ENCODE measurements around the gene ABCC12.
"Not testable (repeated sequence)": the region's sequence is repeated elsewhere in the genome, so short reads cannot be mapped to it uniquely, and the experiment has no call there.

Gene ABCC12

DNA sequence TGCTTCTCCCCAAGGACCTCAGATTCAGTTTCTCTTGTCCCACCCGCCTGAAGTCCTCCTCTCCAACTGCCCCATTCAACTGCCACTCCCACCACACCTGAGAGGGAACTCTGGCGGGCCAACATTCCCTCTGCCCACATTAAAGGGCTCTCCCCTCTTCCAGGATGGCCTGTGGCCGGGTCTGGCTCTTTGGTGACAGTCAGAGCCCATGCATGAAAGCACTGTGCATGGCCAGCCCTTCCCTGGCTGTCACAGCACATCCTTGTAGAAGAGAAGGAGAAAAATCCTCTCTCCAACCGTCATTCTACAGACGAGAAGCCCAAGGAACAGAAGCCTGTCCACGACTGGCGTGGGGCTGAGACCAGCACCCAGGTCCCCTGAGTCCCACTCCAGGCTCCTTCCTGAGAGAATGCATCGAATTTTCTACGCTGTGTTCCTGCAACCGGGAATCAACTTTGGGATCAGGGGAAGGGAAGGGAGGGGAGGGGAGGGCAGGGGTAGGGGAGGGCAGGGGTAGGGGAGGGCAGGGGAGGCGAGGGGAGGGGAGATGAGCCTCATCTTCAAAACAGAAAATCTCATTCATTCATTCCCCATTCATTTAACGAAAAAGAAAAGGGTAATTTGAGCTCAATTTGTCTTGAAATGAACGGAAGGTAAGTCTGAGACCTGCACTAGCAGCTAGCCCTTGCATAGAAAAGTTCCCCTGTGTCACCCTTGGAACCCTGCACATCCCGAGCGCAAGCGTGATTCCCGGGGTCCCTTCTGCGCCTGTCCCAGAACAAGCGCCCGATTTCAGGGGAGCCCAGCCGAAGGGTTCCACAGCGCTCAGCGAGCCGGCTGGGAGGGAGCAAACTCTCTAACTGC, at the start of gene ABCC12:
ABCC12 (minus strand) TSS at position 68 of the 864 bp plus-strand sequence. CDS start 9,569 bp downstream, outside the sequence.
- no peak for DNase-seq

GRCh38 chr16:48204825-48205151, 49.0 kb upstream of the ABCC12 start:
- no peak for DNase-seq

DNA sequence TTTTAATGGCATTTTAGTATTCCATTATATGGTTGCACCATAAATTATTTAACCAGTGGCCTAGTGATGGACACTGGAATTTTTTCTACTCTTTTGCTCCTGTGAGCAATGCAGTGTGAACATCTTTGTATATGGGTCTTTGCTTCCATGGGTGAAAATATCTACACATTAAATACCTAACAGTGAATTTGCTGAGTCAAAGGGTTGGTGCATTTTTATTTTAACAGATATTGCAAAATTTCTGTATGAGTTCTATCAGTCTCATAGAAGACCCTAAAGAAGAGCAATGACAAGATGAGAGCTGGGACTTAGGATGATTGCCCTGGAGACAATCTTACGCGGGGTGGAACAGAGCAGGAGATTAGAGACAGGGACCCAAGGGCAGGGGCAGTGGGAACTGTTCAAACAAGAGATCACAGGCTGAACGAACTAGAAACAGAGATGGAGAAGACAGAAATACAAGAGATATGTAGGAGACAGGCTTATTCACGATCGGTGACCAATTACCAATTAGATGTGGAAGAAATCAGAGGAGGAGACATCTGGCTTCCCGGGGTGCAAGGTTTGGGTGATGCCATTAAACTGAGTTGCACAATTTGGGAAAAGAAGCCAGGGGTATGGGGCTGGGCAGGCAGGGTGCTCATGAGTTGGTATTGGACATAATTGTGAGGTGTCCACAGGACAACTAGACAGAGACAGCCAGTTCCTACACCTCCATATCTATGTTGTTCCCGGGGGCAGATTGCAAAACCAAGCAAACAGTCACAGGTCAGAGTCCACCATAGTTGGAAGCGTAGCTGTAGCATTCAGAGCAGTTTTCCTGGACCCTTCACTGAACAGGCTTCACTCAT, 48.4 kb upstream of the ABCC12 start:
- DNase-seq = no peak

GRCh38 chr16:48201515-48202201, 45.9 kb upstream of the ABCC12 start:
- DNase-seq = peak in 1 of 3 experiments; percentile 3

DNA sequence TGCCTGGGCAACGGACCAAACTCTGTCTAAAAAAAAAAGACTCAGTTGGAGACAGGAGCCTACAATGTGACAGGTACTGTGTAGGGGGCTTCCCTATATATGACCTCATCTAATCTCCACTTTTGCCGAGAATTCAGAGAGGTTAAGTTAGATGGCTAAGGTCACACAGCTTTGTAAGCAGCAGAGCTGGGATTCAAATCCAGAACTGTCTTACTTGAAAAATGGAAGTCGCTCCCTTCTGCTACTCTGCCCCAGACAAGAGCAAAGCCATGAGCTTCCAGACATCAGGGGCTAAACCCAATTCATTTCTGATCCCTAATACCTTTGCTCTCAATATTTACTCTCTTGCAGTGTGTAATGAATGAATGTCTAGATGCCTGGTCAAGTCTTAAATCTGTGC, 41.5 kb upstream of the ABCC12 start:
- DNase-seq = no peak

- peak; percentile 2 to 62 (median 10) for DNase-seq
Observed at GRCh38 chr16:48194828-48195556, 39.2 kb upstream of the ABCC12 start.

DNA sequence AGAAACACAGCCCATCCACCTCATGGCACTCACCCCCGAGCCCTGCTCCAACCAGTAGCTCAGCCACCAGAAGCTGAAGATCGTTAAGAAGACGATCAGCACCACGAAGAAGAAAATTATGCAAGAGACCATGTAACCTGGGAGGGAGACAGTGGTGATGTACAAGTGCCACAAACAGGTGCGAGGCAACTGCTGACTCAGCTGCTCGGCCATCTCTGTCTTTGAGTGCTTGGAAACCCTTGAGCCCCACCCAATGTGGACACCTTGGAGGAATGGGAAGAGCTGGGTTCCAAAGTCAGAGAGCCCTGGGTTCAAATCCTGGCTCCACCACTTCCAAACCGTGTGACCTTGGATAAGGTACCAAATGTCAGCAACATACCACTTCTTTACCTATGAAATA, 38.1 kb upstream of the ABCC12 start:
- DNase-seq = no peak

DNA sequence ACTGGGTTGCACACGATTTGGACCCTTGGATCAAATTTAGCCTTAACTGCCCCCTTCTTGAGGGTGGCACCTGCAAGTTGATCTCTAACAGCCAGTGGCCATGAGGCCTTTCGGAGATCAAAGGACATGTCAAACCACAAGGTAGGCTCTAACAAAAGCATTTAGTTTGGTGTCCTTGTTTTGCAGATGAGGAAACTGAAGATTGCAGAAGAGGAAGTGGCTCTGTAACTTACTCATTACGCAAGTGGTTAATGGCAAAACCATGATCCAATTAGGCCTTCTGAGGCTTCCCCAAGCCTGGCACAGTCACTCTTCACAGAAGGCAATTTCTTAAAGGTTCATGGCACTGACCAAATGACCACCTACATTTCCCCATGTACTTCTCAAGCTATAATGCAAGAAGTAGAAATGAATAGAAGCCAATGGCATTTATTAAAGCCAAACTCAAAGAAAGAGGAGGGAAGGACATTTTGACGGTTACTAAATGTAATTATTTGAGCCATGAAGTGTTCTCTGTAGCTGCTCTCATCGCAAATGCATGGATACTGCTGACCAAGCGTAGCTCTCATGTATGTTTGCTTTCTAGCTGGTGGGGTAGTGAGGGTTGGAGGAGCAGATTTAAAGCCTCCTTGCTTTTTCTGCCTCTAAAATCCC, 32.8 kb upstream of the ABCC12 start:
- no peak for DNase-seq

DNA sequence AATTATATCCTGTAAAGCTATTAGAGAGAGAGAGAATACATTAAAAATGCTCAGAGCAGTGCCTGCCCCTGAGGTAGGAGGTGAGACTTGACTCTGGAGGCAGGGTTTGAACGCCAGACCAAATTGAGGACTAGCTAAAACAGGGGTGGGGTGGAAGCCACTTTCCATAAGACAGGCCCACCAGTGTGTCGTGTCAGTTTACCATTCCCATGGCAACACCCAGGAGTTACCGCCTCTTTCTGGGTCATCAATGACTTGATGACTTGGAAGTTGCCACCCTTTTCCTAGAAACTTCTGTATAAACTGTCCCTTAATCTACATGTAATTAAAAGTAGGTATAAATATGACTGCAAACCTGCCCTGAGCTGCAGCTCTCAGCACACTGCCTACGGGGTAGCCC, 32.0 kb upstream of the ABCC12 start:
- no peak for DNase-seq

DNA sequence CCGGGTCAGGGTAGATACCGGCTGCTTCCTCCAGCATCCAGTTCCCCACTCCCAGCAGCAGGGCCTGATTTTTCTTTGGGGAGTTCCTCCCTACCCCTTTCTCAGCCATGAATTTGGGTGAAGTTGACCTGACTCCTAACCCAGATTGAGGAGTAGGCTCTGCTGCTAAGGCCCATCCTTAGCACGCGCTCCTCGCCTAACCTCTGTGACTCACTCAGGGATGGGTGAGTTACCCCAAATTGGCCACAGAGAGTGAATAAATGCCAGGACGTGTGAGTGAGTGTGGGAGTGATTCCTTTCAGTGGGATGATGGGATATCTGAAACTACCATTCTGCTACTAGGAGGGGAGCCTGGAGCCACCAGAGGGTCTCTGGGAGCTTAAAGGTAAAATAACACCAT, 28.9 kb upstream of the ABCC12 start:
- no peak for DNase-seq

- DNase-seq = peak in 1 of 3 experiments; percentile 49
Observed at GRCh38 chr16:48182979-48183537, 27.3 kb upstream of the ABCC12 start.

- DNase-seq = not testable (repeated sequence)
Observed at GRCh38 chr16:48181746-48182520, 26.1 kb upstream of the ABCC12 start.

DNA sequence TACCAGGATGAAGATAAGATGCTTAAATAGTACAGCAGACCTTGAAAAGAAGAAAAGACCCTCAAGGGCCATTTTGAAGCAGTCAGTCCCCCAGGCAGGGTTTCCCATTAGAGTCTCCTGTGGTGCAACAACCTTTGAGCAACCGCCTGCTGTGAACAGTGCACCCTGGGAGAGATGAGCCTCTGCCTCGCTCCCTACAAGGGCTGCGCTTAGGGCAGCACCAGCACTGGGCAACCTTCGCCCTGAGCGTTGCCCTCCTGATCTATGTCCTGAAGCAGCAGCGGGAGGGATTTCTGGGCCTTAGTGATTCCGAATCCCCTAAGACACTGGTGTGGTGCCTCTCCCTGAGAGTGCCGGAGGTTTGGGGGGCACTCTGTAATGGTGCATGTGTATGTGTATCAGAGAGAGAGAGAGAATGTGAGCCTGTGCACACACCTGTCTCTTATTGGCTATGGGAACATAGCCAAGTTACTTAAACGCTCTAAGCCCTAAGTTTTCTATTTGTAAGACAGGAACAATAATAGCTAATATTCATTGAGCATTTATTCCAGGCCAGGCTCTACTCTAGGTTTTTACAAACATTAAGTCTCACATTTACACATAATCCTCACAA, 25.2 kb upstream of the ABCC12 start:
- no peak for DNase-seq

GRCh38 chr16:48176635-48177408, 21.0 kb upstream of the ABCC12 start:
- no peak for DNase-seq

- no peak for DNase-seq
Observed at GRCh38 chr16:48173889-48174288, 18.1 kb upstream of the ABCC12 start.

DNA sequence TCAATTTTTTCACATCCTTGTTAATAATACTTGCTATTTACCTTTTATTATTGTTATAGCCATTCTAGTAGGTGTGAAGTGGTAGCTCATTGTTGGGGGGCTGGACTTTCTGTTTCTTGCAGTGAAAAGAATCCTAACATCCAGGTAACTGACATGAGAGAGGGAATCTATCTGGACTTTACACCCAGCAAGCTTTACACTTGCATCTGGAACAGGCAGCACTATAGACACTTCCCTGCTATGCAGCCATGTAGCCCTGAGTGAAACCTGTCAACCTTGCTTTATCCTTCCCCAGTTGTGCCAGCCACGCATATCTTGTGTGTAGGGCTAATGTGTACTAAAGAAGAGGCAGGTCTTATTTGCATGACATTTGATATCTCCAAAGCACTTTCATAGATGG, 16.9 kb upstream of the ABCC12 start:
- no peak for DNase-seq

DNA sequence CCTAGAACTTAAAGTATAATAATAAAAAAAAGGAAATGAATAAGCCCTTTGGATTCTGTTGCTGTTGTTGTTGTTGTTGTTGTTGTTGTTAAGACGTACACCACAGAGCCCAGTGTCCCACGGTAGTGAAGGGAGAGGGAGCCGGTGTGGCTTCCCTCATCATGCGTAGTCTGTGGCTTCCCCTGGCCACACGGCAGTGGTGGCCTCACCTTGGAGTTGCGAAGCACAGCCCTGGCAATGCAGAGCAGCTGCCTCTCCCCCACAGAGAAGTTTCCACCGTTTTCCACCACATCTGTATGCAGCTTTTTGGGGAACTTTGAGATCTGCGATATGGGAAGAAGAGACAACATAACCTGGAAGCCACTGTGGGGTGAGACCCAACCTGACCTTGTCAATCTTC, 14.1 kb upstream of the ABCC12 start:
- no peak for DNase-seq

DNA sequence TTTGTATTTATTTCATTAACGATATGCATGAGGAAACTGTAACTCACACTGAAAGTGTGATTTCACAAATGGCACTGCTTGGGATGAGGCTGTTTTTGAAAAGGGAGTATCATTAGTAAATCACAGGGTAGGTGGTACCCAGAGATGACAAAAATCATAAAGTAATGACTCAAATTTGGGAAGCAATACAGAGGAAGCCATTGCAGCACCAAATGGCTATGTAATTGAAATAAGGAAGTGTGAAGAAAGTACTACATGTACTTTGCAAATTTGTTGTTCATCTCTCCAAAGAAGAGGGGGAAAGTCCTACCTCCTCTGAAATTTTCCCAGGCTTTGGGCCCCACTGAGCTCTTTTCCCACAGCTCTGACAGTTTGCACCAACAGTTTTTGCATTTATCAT, 12.3 kb upstream of the ABCC12 start:
- DNase-seq = no peak

DNA sequence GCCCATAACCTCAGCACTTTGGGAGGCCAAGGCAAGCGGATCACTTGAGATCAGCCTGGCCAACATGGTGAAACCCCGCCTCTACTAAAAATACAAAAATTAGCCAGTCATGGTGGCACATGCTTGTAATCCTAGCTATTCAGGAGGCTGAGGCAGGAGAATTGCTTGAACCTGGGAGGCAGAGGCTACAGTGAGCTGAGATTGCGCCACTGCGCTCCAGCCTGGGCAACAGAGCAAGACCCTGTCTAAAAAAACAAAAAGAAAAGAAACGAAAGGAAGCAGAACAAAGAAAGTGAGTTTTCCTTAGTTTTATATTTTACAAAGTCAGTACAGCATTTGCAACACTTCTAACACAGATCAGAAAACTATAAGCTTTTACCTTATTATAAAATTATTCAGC, 10.8 kb upstream of the ABCC12 start:
- DNase-seq = not testable (repeated sequence)
